ENCODE results near the gene KIF23.
"Not testable (repeated sequence)": the region's sequence is repeated elsewhere in the genome, so short reads cannot be mapped to it uniquely, and the experiment has no call there.

The KIF23 gene

GRCh38 chr15:69439623-69440022 is 25.5 kb downstream of the KIF23 start:
- DNase-seq = no peak

GRCh38 chr15:69443032-69443611 is 29.0 kb downstream of the KIF23 start:
- DNase-seq = no peak

- no peak for DNase-seq
Observed at GRCh38 chr15:69444686-69445085, 30.5 kb downstream of the KIF23 start.

GRCh38 chr15:69446953-69447352 is 32.8 kb downstream of the KIF23 start:
- DNase-seq = no peak

- DNase-seq = not testable (repeated sequence)
Observed at GRCh38 chr15:69450221-69450620, 36.1 kb downstream of the KIF23 start.

- no peak for DNase-seq
Observed at GRCh38 chr15:69450968-69451695, 37.0 kb downstream of the KIF23 start.

- DNase-seq = peak; percentile 75
Observed at GRCh38 chr15:69451951-69452691, 38.0 kb downstream of the KIF23 start.

- DNase-seq = peak; percentile 75
Observed at GRCh38 chr15:69452692-69453521, 38.8 kb downstream of the KIF23 start, which contains the start of gene RPLP1. Gene RPLP1 (plus strand): TSS chr15:69452818. CDS start chr15:69452949, 131 bp downstream.

GRCh38 chr15:69454953-69455352 is 40.8 kb downstream of the KIF23 start:
- DNase-seq = no peak

- no peak for DNase-seq
Observed at GRCh38 chr15:69456208-69457166, 42.3 kb downstream of the KIF23 start.

- DNase-seq = no peak
Observed at GRCh38 chr15:69457304-69458280, 43.4 kb downstream of the KIF23 start.

GRCh38 chr15:69459066-69459465 is 44.9 kb downstream of the KIF23 start:
- no peak for DNase-seq

- no peak for DNase-seq
Observed at GRCh38 chr15:69460481-69460880, 46.3 kb downstream of the KIF23 start.

GRCh38 chr15:69462030-69462492 is 47.9 kb downstream of the KIF23 start:
- no peak for DNase-seq

GRCh38 chr15:69462493-69463181 is 48.5 kb downstream of the KIF23 start:
- peak; percentile 86 for DNase-seq

GRCh38 chr15:69463182-69463756 is 49.1 kb downstream of the KIF23 start:
- peak; percentile 18 for DNase-seq

GRCh38 chr15:69465253-69465652 is 51.1 kb downstream of the KIF23 start:
- DNase-seq = no peak

GRCh38 chr15:69466733-69467132 is 52.6 kb downstream of the KIF23 start:
- DNase-seq = no peak

GRCh38 chr15:69467636-69468035 is 53.5 kb downstream of the KIF23 start:
- DNase-seq = no peak
